Left ventricle myocardium inferior (tissue), 1 donor: ENCODE measurements around the gene PALLD. TPM values are rescaled to one million over a fixed set of nuclear protein-coding genes. Genes with fewer than 3 reads are reported as not detected.
A peak's percentile ranks its signal among the peaks of the same experiment; 100 is the strongest.

Experiments
- DNase-seq: peaks from one replicate; pipeline ENCODE4 v3.0.0-alpha.2; 2020
- H3K27ac ChIP-seq: fragments of 200-600 bp; replicated peaks from 2 replicates; pipeline ENCODE4 v1.8.0; 2021
- H3K27me3 ChIP-seq: fragments of 200-600 bp; 2 replicates; pipeline ENCODE4 v1.8.0; 2021; ENCODE audit warnings: low read depth
- H3K36me3 ChIP-seq: fragments of 200-600 bp; 2 replicates; pipeline ENCODE4 v1.8.0; 2021
- H3K4me1 ChIP-seq: fragments of 200-600 bp; 2 replicates; pipeline ENCODE4 v1.8.0; 2021
- H3K4me3 ChIP-seq: fragments of 200-600 bp; 2 replicates; pipeline ENCODE4 v1.8.0; 2021; ENCODE audit warnings: mild to moderate bottlenecking, moderate library complexity
- H3K9me3 ChIP-seq: fragments of 200-600 bp; replicated peaks from 2 replicates; pipeline ENCODE4 v1.8.0; 2021
- CTCF ChIP-seq: fragments of 200-600 bp; IDR thresholded peaks from 2 replicates; pipeline ENCODE4 v1.8.0; 2021; ENCODE audit warnings: antibody characterized with exemption, mild to moderate bottlenecking, borderline replicate concordance
- intact Hi-C: fragments of 100-400 bp; cut with micrococcal nuclease; formaldehyde crosslinking; loops from one replicate; pipeline ENCODE4 v1.11.0; 2022
- total RNA-seq: library from RNA; stranded (reverse); fragmentation: NEBNext Ultra II Directional; extraction: Animal tissue kit (Norgen Biotek cat#: 25700); gene quantifications from one replicate; pipeline ENCODE4 v1.2.1, GENCODE V29; 2021
- donor health status: DM: no; HTN: yes; CAD: no; lungs with severe emphysema.

PALLD gene
- total RNA-seq, 1 donor from 2014 or later, result 871 TPM

GRCh38 chr4:168891086-168891485 lies 394.2 kb downstream of the PALLD start:
- Histone ChIP-seq H3K4me1 (peaks cover 51% of the 10 kb centered on the region), H3K36me3 (peaks cover 82% of the 10 kb centered on the region), H3K27ac (peak overlapping the region; percentile 43)

GRCh38 chr4:168891688-168892087 lies 394.8 kb downstream of the PALLD start:
- TF ChIP-seq CTCF, result no peak
- Histone ChIP-seq H3K4me3 (no peak overlapping the region), H3K27me3 (no peaks in the 10 kb centered on the region), H3K4me1 (peaks cover 45% of the 10 kb centered on the region), H3K27ac (peak overlapping the region; percentile 43), H3K9me3 (no peaks in the 10 kb centered on the region), H3K36me3 (peaks cover 84% of the 10 kb centered on the region)
- DNase-seq, result no peak
- intact Hi-C loops, result no loop called here

More at GRCh38 chr4:168891086-168891485, 394.2 kb downstream of the PALLD start:
- no peaks in the 10 kb centered on the region for H3K9me3 ChIP-seq
- intact Hi-C loops, result no loop called here
- H3K27me3 ChIP-seq, result no peaks in the 10 kb centered on the region
- no peak for TF ChIP-seq CTCF
- H3K4me3 ChIP-seq, result no peak overlapping the region
- DNase-seq, result no peak

GRCh38 chr4:168892475-168892874 lies 395.6 kb downstream of the PALLD start:
- no peak for DNase-seq
- H3K36me3 ChIP-seq, result peaks cover 89% of the 10 kb centered on the region
- H3K27me3 ChIP-seq, result no peaks in the 10 kb centered on the region
- peaks cover 37% of the 10 kb centered on the region for H3K4me1 ChIP-seq
- no peaks in the 10 kb centered on the region for H3K9me3 ChIP-seq
- no peak for TF ChIP-seq CTCF
- no peak overlapping the region for H3K4me3 ChIP-seq
- H3K27ac ChIP-seq, result peak overlapping the region; percentile 6
- intact Hi-C loops, result no loop called here

GRCh38 chr4:168893205-168893604 lies 396.4 kb downstream of the PALLD start:
- Histone ChIP-seq H3K27ac (peak overlapping the region; percentile 6), H3K4me3 (no peak overlapping the region), H3K4me1 (peaks cover 30% of the 10 kb centered on the region), H3K9me3 (no peaks in the 10 kb centered on the region), H3K36me3 (peaks cover 92% of the 10 kb centered on the region), H3K27me3 (no peaks in the 10 kb centered on the region)
- no peak for DNase-seq
- intact Hi-C loops, result no loop called here
- no peak for TF ChIP-seq CTCF

GRCh38 chr4:168893807-168894206 lies 397.0 kb downstream of the PALLD start:
- Histone ChIP-seq H3K36me3 (peaks cover 92% of the 10 kb centered on the region), H3K27ac (no peak overlapping the region), H3K4me1 (peaks cover 27% of the 10 kb centered on the region), H3K4me3 (no peak overlapping the region), H3K9me3 (no peaks in the 10 kb centered on the region), H3K27me3 (no peaks in the 10 kb centered on the region)
- TF ChIP-seq CTCF, result no peak
- intact Hi-C loops, result no loop called here
- DNase-seq, result no peak
